Stimulated activated CD4-positive, alpha-beta T cell treated with anti-CD3 and anti-CD28 coated beads, Interleukin-4, amount 100 ng/mL, for 4 hours (primary cell): ENCODE results near the gene RPL27.

ENCODE experiments used
- DNase-seq, 2 experiments: peaks; one replicate each; pipeline ENCODE4 v3.0.0-alpha.2; 2020

Gene RPL27

DNA sequence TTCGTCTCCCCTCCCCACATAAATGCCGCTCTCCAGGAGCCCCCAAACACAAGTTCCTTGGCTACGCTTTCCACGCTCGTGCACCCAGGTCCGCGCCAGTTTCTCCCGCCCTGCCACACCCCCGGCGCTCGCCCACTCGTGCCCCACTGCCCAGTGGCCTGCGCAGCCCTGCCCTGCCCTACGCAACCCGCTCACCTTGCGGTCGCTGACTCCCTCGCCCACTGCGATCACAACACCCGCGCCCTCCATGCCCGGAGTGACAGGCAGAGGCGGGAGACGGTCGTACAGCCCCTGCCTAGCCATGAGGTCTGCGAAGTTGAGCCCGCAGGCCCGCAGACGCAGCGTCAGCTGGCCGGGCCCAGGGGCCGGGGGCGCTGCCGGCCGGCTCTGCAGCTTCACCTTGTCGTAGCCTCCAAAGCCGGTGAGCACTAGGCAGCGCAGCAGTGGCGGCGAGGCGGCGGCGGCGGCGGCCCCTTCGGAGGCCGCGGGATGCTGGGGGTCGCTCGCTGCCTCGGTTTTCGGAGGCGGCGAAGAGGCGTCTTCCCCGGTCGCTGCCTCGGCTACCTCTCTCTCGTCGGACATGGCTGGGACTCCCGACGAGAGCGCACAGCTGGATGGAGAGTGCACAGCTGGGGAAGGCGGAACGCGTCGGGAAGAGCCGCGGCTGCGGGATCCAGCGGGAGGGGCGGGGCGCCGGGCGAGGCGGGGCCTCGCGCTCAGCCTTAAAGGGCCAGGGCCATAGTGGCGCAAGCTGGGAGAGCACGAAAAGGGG, 23.7 kb downstream of the RPL27 start, which contains the start of gene VAT1:
Gene VAT1 (minus strand): TSS at position 645 of the 772 bp plus-strand sequence. CDS start 63 bp downstream, at position 582.
- peak; percentile 48 to 68 for DNase-seq

DNA sequence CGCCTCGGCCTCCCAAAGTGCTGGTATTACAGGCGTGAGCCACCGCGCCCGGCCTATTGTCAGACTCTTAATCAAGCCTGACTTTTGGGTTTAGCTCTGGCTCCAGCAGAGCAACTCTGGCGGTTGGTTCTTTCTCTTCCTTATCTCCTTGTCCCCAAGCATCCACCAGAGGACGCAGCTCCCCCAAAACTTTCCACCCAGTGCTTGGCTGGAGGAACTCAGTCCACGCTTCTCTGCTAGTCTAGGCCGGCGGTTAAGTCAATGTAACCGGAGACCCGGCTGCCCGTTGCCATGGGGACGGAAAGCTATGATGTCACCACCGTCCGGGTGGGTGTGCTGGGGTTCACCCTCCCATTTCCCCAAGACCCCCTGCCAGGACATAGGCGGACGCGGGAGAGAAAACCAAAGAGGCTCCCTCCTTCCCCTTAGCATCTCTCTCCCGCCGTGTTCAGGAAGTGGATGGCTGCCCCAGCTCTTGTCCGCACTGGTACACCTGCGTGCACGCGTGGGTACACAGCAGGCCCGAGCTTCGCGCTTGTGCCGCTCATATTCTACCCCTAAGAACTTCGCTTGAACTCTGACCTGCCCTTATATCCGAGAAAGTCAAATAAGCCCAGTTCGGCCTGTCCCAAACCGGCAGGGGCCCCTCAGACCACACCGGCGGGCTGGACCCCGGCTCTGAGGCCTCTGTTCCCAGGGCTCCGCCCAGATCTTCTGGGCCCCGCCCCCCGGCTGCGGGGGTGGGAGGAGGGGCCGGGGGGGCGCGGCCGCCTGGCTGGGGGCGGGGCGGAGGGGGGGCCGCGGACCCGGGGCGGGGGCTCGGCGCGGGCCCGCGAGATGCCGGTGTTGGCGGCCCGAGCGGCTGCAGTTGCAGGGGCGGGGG, 26.4 kb downstream of the RPL27 start, which contains the start of gene RND2:
Gene RND2 (plus strand): TSS at position 825 of the 883 bp plus-strand sequence. CDS start 117 bp downstream, outside the sequence.
- peak; percentile 70 to 80 for DNase-seq

DNA sequence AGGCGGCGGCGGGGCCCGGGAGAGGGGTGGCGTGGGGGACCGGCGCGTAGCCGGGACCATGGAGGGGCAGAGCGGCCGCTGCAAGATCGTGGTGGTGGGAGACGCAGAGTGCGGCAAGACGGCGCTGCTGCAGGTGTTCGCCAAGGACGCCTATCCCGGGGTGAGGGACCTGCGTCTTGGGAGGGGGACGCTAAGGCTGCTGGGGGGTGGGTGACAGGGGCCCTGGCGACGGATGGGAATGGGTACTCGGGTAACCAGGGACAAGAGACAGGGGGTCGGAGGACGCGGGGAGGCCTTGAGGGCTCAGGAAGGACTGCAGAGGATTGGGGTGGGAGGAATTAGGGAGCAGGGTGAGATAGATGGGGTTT, 27.1 kb downstream of the RPL27 start:
- DNase-seq = no peak

DNA sequence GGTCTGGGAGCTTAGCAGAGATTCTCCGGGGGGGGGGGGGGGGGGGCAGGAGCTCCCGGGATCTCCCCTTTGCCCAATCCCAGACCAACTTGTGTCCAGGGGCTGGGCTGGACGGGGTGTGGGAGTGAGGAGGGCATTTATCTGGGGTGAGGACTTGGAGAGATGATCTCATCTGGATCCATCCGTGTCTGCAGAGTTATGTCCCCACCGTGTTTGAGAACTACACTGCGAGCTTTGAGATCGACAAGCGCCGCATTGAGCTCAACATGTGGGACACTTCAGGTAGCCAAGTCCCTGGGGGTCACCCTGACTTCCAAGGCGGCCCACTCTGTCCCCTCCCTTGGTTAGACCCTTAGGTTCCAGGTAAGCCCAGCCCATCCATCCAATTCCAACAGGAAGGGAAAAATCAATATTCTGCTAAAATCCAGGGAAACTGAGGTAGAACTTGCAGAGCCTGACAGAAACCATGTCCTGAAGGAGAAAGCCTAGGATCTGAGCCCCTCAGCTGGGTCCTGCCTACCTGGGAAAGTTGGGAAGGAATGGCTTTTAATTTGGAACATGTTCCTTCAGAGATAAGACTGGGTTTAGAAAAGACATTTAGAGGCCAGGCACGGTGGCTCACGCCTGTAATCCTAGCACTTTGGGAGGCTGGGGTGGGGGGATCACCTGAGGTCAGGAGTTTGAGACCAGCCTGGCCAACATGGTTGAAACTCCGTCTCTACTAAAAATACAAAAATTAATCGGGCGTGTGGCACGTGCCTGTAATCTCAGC, 27.7 kb downstream of the RPL27 start:
- DNase-seq = no peak

DNA sequence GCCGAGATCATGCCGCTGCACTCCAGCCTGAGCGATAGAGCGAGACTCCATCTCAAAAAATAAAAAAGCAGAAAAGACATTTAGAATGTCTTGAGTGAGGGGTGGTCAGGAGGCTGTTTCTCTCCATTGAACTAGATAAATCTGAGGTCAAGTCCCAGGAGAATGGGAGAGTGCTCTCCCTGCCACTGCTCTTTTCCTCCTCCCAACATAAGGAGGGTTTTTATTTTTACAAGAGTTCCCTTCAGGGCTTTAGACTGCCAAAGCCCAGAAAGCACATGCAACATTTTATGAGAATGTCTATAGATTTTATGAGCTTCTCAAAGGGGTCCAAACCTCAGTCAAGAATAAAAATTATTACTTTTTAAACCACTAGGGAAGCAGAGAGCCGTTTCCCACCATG, 28.4 kb downstream of the RPL27 start:
- DNase-seq = no peak

DNA sequence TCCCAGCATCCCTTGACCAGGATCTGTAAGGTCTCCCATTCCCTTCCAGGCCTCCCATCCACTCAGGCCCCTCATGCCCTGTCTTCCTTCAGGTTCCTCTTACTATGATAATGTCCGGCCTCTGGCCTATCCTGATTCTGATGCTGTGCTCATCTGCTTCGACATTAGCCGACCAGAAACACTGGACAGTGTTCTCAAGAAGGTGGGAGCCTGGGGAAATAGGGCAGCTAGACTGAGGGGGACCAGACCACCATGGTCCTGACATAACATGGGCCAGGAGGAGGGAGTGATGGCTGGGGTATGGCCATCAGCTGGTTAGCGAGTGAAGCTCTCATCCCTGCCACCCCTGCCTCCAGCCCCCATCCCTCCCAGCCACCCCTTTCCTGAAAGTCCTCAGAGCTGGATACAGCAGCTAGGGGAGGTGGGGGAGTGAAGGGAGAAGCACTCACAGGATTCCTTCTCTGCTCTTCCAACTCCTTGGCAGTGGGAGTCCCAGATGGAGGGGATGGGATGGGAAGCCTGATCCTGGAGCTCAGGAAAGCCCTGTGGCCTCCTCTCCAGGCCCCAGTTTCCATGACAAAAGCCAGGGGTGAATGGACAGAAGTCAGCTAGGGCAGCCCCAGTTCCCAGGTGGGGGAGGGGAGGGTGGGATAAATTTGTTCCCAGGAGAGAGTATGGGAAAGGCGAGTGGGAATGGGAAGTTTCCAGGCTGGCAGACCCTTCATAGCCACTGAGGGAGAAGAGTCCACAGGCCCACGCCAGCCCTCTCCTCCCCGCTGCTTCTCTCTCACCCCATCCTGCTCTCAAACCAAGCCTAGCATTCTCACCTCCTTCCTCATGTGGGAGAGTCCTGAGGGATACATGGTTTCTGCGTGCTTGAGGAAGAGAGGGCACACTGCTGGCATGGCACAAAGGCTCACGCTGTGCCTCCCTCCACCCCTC, 29.1 kb downstream of the RPL27 start:
- DNase-seq = no peak

DNA sequence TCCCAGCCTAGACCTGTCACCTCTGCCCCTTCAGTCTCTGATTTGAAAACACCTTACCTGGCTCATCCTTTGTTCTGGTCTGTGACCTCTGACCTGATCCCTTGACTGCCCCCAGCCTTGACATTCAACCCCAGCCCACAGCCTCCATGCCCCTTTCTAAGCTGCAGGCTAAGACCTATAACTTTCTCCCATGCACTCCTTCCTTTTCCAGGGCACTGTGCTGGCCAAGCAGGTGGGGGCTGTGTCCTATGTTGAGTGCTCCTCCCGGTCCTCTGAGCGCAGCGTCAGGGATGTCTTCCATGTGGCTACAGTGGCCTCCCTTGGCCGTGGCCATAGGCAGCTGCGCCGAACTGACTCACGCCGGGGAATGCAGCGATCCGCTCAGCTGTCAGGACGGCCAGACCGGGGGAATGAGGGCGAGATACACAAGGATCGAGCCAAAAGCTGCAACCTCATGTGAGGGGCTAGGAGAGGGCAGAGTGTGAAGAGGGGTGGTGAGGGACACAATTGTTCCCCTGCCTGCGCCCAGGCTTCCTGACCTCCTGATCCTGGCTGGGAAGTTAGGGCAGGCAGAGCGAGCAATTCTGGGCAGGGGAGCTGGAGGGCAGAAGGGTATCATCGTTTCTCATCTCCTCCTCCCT, 30.1 kb downstream of the RPL27 start:
- DNase-seq = no peak

DNA sequence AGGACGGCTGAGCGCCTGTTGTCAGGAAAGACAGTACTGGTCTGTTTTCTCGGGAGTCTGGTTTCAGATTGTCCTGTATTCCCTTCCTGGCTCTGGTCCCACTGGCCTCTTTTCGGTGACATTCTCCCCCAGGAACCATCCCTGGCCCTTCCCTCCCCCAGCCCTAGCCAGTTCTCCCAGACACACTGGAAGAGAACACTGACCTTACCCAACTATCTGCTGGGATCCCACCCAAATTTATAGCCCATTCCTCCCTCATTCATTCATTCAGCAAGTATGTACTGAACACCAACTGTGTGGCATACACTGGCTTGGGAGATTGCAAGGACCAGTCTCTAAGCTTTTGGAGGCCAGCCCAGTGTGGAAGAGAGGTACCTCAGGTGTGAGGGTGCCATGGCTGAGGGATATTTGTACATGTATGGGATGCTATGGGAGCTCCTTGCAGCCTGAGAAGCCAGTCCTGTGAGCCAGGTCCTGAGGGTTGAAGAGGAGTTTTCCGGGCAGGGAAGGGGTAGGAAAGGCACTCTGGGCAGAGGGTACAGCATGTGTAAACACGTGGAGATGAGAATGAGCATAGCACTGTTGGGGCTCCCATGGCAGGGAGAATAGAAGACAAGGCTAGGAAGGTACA, 32.0 kb downstream of the RPL27 start:
- DNase-seq = no peak

DNA sequence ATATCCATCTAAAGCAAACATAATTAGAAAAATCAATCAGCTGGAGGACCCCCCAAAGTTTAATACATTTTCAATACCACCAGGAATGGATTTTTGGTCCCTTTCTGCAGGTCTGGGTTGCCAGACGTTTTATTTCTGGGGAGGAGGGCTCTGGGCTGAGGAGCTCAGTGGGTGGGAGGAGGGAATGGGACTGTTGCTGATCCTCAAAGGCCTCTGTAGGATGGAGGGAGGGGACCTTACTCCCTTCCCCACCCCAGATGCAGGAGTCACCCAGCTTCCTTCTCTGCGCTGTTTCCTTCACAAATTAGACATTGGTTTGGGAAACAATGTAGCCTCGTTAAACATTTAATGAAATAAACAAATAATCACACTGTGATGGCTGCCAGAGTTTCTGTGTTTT, 33.4 kb downstream of the RPL27 start:
- no peak for DNase-seq

DNA sequence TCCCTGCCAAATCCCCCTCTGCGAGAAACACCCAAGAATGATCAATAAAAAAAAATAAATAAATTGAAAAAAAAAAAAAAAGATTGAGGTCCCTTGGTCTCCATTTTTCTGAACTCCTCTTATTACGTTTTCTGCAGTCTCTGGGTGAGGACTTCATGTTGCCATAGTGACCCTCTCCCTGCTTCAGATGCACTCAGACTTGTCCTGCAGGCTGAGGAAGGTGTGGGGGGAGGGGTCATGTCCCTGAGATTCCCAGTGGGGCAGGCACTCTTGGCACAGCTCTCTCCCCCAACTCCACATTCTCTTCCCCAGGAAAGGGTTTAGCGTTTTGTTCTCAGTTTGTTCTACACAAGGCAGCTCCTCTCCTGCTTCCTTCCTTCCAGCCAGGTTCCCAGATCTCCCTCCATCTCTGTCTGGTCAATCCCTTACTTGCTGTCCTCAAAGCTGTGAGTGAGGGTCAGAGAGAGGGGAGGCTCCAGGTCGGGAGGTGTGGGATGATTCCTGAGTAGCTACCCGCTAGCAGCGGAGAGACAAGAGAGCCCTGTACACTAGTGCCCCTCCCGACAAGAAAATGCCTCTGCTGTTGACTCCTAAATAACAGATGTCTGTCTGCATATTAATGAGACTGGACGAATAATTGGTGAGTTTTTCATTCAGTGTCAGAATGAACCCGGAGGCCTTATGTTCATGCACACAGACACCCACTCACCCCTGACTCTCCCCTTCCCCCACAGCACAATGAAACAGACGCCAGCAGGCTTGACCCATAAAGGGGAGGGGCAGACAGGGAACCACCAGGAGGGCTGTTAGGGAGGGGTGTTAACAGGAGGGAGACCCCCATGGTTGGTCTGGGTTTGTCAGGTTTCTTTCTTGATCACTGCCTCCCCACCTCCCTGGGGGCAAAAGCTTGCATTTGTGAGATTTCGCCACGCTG, 36.0 kb downstream of the RPL27 start:
- DNase-seq = no peak

DNA sequence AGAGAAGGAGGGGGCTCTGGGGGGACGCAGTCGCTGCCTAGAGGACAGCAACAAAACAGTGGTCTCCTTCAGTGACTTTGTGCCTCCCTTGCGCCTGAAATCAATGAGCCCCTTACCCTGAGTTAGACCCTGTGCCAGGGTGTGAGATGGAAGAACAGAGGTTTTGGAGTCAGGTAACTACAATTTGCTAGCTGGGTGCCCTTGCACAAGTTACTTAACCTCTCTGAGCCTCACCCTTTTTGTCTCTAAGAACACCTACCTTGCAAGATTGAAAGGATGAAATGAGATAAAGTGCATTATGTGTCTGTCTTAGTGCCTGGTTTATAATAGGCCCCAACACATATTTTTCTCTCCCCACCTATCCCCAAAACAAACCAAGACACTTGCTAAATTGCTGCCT, 36.7 kb downstream of the RPL27 start:
- DNase-seq = no peak

DNA sequence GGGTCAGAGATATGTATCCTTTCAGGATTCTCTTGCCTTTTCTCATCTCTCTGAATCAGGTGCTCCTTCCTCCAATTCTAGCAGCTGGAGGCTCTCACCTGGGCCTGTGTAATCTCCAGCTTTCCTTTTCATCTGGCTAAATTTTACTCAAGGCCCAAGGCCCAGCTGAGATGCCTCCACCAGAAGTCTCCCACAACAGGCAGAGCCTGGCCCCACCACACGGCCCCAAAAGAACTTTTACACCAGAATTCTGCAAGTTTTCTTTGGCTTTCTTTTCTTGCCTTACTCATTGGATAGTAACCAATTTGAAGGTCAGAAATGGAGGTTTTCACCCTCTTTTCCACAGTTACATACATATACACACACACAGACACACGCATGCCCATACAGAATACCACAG, 41.4 kb downstream of the RPL27 start:
- DNase-seq = no peak

DNA sequence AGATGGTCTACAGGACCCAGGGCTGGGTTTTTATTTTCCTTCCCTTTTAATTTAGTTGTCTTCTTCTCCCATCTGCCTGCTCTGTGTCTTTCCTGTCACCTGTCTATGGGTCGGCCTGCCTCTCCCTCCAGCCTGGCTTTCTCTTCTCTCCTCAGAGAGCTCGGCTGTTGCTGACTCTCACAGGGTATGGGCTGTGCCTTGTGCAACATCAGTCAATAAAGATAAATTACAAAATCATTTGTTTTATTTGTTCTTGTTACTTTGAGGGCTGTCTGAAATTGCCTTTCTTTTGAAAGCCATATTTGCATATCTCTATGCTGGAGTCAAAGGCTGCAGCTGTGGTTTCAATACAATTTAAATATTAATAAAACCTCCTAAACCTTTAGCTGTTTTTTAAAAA, 42.4 kb downstream of the RPL27 start:
- DNase-seq = no peak

DNA sequence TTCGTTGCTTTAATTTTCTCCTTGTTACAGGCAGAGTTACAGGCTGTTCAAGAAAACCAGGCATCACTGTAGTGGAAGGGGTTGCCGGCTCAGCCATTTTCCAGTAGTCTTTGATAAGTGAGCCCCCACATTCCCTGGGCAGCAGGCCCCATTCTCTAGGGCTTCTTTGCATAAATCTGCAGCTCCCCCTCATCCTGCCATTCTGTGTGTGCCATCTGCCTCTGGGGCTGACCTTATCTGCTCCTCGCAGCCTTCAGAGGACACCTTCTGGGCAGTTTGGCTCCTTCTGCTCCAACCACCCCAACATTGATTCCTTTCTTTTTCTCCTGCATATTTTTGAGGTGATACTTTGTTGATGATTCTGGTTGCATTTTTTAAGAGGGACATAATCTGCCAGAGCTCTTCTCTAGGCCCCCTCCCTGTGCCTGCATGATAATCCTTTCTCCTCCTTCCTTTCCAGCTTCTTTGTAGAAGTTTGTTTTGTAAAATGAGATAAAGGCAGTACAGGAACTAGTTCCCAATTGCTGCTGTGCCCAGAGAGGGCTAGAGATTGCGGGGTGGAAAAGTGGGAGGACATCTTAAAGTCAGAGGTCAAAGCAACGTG, 43.9 kb downstream of the RPL27 start:
- no peak for DNase-seq

DNA sequence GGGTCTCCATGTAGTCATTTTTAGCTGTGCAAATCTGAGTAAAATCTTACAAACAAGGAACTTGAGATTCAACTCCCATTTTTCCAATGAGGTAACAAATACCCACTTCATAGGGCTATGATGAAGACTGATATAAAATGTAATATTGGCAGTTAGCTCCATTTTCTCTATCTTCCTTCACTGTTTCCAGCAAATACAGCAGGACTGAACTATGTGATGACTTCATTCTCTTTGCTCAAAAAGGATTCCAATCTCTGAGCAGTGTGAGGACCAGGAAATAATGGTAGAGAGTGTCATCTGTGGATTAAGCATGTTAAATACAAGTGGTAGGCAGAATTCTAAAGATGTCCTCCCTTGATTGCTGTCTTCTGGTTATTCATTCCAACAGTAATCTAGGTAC, 45.1 kb downstream of the RPL27 start:
- no peak for DNase-seq

DNA sequence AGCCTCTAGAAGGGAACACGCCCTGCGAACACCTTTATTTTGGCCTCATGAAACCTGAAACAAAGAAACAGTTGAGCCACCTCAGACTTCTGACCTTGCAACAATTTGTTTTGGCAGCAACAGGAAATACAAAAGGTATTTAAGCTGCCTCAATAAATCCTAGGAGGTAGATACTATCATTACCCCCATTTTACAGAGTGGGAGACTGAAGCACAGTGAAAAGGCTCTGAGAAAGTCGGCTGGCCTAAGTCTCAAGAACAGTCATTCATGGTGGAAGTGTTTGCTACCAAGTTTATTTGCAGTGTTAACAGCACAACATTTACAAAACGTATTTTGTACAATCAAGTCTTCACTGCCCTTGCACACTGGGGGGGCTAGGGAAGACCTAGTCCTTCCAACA, 45.8 kb downstream of the RPL27 start:
- no peak for DNase-seq

DNA sequence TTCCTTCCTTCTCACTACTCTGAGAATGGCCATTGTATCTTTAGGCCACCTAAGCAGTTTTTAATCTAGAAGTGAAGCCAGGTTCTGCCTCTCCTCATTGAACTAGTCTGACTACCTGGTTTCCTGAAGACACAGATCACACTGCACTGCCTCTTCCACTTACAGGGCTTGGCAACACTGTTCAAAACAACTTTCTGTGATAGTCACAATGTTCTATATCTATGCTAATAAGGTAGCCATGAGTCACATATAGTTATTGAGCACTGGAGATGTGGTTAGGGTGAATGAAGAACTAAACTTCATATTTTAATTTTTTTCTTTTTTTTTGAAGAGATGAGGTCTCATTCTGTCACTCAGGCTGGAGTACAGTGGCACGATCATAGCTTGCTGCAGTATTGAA, 53.8 kb downstream of the RPL27 start:
- DNase-seq = no peak
